Peyer's patch (tissue), 4 donors: ENCODE data around the gene ZNF316. TPM values are rescaled to one million over a fixed set of nuclear protein-coding genes. Genes with fewer than 3 reads are reported as not detected.

Experiments
- DNase-seq, 3 donors: peaks; one replicate each; pipeline ENCODE4 v3.0.0-alpha.2; 2017 to 2019
- H3K27ac ChIP-seq, 4 donors: fragments of 200-600 bp; sonication (generic); one replicate each; pipeline ENCODE4 v1.5.1; 2016 to 2019
- H3K27me3 ChIP-seq, 2 donors: fragments of 200-600 bp; sonication (generic); one replicate each; pipeline ENCODE4 v1.5.1; 2019
- H3K36me3 ChIP-seq, 3 donors: fragments of 200-600 bp; sonication (generic); one replicate each; pipeline ENCODE4 v1.5.1; 2016 to 2019
- H3K4me1 ChIP-seq, 4 donors: fragments of 200-600 bp; sonication (generic); one replicate each; pipeline ENCODE4 v1.5.1; 2016 to 2019
- H3K4me3 ChIP-seq, 4 donors: fragments of 200-600 bp; sonication (generic); 1 replicate in 3 of 4; 2 replicates in 1 of 4; pipeline ENCODE4 v1.5.1; 2016 to 2019; ENCODE audit warnings: mild to moderate bottlenecking in 1 of 4
- H3K9me3 ChIP-seq, 4 donors: fragments of 200-600 bp; sonication (generic); one replicate each; pipeline ENCODE4 v1.5.1; 2016 to 2019; ENCODE audit warnings: mild to moderate bottlenecking in 1 of 4
- CTCF ChIP-seq, 6 experiments: fragments of 450-650 bp in 4 of 6; fragments of 200-600 bp in 2 of 6; sonication (generic) in 1 of 6; IDR thresholded peaks; one replicate each; pipeline ENCODE4 v1.5.1; 2017 to 2019; ENCODE audit warnings: antibody characterized with exemption in 6 of 6, mild to moderate bottlenecking in 3 of 6, moderate library complexity in 1 of 6
- POLR2A ChIP-seq, 2 donors: fragments of 450-650 bp; IDR thresholded peaks; one replicate each; pipeline ENCODE4 v1.5.1; 2017; ENCODE audit warnings: antibody characterized with exemption in 2 of 2, mild to moderate bottlenecking in 2 of 2, moderate library complexity in 2 of 2
- total RNA-seq, 4 donors: library from RNA; depleted of rRNA; stranded (reverse); fragments of >200 nt; gene quantifications; one replicate each; pipeline ENCODE4 v1.1.0, GENCODE V29; 2016

Gene ZNF316
- total RNA-seq, 4 donors from 2014 or later: 21.7 to 51.2 (median 39.2) TPM

- H3K4me1 ChIP-seq: no peaks in the 10 kb centered on the region
- no peak for TF ChIP-seq POLR2A (IDR thresholded peaks at IDR 0.05)
- no peak overlapping the region for H3K4me3 ChIP-seq
- DNase-seq: no peak
- no peaks in the 10 kb centered on the region for H3K9me3 ChIP-seq
- H3K36me3 ChIP-seq: peaks cover 0 to 89% (median 0%) of the 10 kb centered on the region in 3 donors
- no peak overlapping the region for H3K27ac ChIP-seq
- H3K27me3 ChIP-seq: no peaks in the 10 kb centered on the region
Observed at GRCh38 chr7:6646465-6646864, 9.3 kb downstream of the ZNF316 start.

DNA sequence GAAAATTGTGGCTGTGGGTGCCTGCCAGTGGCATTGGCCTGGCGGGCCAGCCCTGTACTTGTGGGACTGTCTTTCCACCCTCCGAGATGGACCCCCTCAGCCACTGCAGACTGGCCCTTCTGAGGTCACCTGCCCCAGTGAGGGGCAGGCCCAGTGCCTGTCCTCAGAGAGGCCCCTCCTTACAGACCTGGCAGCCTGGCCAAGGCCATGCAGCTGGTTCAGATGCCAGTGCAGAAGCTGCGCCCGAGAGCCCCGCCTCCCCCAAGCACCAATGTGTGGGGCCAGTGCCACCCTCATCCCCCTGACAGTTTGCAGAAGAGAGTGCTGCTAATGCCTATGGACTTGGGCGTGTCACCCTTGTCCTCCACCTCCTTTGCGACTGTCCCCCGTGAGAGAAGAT, 10.0 kb downstream of the ZNF316 start:
- no peak overlapping the region for H3K4me3 ChIP-seq
- H3K27ac ChIP-seq: no peak overlapping the region
- TF ChIP-seq CTCF (IDR thresholded peaks at IDR 0.05) (no peak), POLR2A (IDR thresholded peaks at IDR 0.05) (no peak)
- no peaks in the 10 kb centered on the region for H3K9me3 ChIP-seq
- DNase-seq: no peak
- H3K36me3 ChIP-seq: peaks cover 0 to 89% (median 0%) of the 10 kb centered on the region in 3 donors
- no peaks in the 10 kb centered on the region for H3K27me3 ChIP-seq
- no peaks in the 10 kb centered on the region for H3K4me1 ChIP-seq

GRCh38 chr7:6647541-6647940, 10.4 kb downstream of the ZNF316 start:
- DNase-seq: no peak
- no peak overlapping the region for H3K4me3 ChIP-seq
- H3K4me1 ChIP-seq: no peaks in the 10 kb centered on the region
- TF ChIP-seq POLR2A (IDR thresholded peaks at IDR 0.05) (no peak), CTCF (IDR thresholded peaks at IDR 0.05) (no peak)
- peaks cover 0 to 3% (median 0%) of the 10 kb centered on the region in 4 donors for H3K9me3 ChIP-seq
- no peaks in the 10 kb centered on the region for H3K27me3 ChIP-seq
- peaks cover 0 to 89% (median 0%) of the 10 kb centered on the region in 3 donors for H3K36me3 ChIP-seq
- H3K27ac ChIP-seq: no peak overlapping the region

GRCh38 chr7:6648066-6648814, 11.1 kb downstream of the ZNF316 start:
- no peak overlapping the region for H3K27ac ChIP-seq
- H3K27me3 ChIP-seq: no peaks in the 10 kb centered on the region
- H3K4me3 ChIP-seq: no peak overlapping the region
- H3K4me1 ChIP-seq: no peaks in the 10 kb centered on the region
- no peak for DNase-seq
- no peak for TF ChIP-seq POLR2A (IDR thresholded peaks at IDR 0.05)
- no peak for TF ChIP-seq CTCF (IDR thresholded peaks at IDR 0.05)
- H3K9me3 ChIP-seq: peaks cover 0 to 3% (median 0%) of the 10 kb centered on the region in 4 donors
- H3K36me3 ChIP-seq: peaks cover 0 to 88% (median 0%) of the 10 kb centered on the region in 3 donors

DNA sequence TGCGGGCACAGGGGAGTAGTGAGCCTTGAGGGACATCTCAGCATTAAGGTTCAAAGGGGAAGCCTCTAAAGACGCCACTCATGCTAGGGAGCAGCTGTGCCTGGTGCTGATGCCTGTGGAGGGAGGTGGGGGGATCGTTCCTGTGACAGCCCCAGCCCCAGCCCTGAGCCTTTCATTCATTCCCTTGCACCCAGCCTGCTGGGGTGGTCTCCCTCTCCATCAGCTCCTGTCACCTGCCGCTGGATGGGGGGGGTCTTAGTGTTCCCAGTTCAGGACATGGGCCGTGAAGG, 11.6 kb downstream of the ZNF316 start:
- Histone ChIP-seq H3K27me3 (no peaks in the 10 kb centered on the region), H3K9me3 (peaks cover 0 to 3% (median 0%) of the 10 kb centered on the region in 4 donors), H3K4me3 (no peak overlapping the region), H3K36me3 (peaks cover 0 to 84% (median 0%) of the 10 kb centered on the region in 3 donors), H3K27ac (no peak overlapping the region), H3K4me1 (no peaks in the 10 kb centered on the region)
- DNase-seq: no peak
- TF ChIP-seq CTCF (IDR thresholded peaks at IDR 0.05) (no peak), POLR2A (IDR thresholded peaks at IDR 0.05) (no peak)

DNA sequence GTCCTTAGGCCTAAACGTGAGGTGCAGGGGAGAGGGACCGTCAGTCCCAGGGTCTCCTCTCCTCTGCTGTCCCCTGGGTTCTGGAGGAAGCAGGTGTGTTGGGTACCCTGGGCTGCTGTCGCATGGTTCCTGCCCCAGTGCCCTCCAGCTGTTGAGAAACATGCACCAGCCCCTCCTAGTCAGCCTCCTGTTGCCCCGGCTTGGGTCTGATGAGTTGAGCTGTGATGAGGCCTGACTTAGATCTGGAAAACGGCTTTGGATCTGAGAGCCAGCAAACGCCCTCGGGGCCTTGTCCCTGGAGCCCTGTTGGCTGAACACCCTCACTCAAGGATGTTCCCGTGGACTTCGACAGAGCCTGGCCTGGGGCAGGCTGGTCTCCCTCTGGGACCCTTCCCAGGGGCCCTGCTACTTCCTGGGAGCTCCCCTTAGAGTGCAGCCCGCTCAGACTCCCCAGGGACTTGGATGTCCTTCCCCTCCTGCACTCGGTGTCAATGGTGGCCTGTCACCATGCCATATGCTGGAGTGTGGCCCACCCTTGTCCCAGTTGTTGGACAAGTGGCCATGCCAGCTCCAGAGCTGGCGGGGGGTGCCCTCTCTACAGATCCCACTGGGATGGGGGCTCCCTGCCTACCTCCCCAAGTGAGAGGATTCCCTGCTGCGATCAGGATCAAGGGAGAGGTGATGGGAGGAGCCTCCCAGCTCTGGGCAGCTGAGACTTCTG, 12.3 kb downstream of the ZNF316 start:
- no peak for DNase-seq
- no peak for TF ChIP-seq POLR2A (IDR thresholded peaks at IDR 0.05)
- TF ChIP-seq CTCF (IDR thresholded peaks at IDR 0.05): no peak
- Histone ChIP-seq H3K27ac (no peak overlapping the region), H3K4me1 (no peaks in the 10 kb centered on the region), H3K27me3 (no peaks in the 10 kb centered on the region), H3K36me3 (peaks cover 0 to 84% (median 0%) of the 10 kb centered on the region in 3 donors), H3K4me3 (no peak overlapping the region), H3K9me3 (peaks cover 0 to 3% (median 0%) of the 10 kb centered on the region in 4 donors)
